ENCODE data around the gene SCFD1. TPM values are rescaled to one million over a fixed set of nuclear protein-coding genes. Genes with fewer than 3 reads are reported as not detected.
"Not testable (repeated sequence)": the region's sequence is repeated elsewhere in the genome, so short reads cannot be mapped to it uniquely, and the experiment has no call there.

Gene SCFD1
- total RNA-seq, 1 experiment from 2014 or later: 69.6 TPM

DNA sequence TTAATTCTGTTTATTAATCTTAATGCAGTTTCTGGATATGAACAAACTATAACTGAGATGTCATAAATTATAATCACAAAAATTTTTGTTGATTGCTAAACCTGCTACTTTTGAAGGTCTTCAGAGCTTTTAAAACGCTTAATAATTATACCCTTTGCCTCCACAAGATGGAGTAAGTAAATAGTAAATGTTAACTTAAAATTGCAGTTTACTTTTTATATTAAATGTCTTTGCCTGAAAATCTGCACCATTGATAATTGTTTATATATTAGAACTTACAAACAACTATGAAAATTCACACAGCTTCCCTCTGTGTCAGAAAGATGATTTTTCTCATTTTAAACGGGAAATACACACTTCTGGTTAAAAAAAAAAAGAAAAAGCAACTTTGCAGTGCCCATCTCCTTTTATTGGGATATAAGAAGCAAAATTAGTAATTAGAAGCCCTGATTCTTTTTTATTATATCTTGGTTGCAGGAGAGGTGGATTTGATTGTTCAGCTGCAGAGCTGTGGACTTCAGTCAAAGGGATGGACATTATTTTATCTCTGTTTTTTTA, 35.6 kb downstream of the SCFD1 start:
- peaks cover 60% of the 10 kb centered on the region for H3K36me3 ChIP-seq
- H3K27me3 ChIP-seq (replicated peaks): no peaks in the 10 kb centered on the region
- no peak for DNase-seq (ENCODE audit: low read depth in 1 of 2, low spot score in 2 of 2)
- H3K4me1 ChIP-seq (replicated peaks): no peaks in the 10 kb centered on the region
- no peak overlapping the region for H3K4me3 ChIP-seq
- no peaks in the 10 kb centered on the region for H3K9me3 ChIP-seq (replicated peaks)
- no peak overlapping the region for H3K27ac ChIP-seq

DNA sequence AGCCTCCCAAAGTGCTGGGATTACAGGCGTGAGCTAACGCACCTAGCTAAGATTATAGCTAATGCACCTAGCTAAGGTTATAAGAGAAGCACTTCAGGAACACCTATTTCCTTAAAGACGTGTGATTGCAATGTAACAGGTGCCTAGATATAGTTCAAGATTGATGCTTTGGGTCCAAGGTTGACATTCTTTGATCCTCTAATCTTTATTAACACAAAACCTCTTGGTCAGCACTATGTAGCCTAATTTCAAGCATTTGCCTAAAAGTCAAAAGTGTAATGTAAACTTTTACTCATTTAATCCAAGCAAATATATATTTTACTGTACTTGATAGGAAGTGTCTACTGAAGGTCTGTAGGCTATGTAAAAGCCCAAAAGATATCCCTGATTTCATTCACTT, 36.5 kb downstream of the SCFD1 start:
- Histone ChIP-seq H3K27ac (no peak overlapping the region), H3K36me3 (peaks cover 56% of the 10 kb centered on the region), H3K4me1 (replicated peaks) (no peaks in the 10 kb centered on the region), H3K4me3 (no peak overlapping the region), H3K27me3 (replicated peaks) (no peaks in the 10 kb centered on the region), H3K9me3 (replicated peaks) (no peaks in the 10 kb centered on the region)
- DNase-seq (ENCODE audit: low read depth in 1 of 2, low spot score in 2 of 2): no peak

DNA sequence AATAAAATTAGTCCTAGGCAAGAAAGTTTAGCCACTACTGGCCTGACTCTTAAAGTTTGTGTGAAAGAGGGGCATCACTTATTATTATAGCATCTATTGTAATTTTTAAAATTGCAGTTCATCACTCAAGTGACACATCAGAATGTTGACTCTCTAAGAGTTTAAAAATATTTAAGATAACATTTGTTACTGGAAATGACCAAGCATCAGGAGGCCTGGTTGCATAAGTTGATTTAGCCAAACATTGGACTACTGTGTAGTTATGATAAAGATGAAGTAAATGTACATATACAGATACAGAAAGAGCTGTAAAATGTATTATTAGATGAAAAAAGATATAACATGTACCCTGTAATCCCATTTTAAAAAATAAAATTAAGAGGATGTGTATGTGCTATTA, 47.5 kb downstream of the SCFD1 start:
- Histone ChIP-seq H3K27ac (no peak overlapping the region), H3K4me3 (no peak overlapping the region), H3K9me3 (replicated peaks) (no peaks in the 10 kb centered on the region), H3K4me1 (replicated peaks) (no peaks in the 10 kb centered on the region), H3K36me3 (peaks cover 28% of the 10 kb centered on the region), H3K27me3 (replicated peaks) (no peaks in the 10 kb centered on the region)
- DNase-seq (ENCODE audit: low read depth in 1 of 2, low spot score in 2 of 2): no peak

DNA sequence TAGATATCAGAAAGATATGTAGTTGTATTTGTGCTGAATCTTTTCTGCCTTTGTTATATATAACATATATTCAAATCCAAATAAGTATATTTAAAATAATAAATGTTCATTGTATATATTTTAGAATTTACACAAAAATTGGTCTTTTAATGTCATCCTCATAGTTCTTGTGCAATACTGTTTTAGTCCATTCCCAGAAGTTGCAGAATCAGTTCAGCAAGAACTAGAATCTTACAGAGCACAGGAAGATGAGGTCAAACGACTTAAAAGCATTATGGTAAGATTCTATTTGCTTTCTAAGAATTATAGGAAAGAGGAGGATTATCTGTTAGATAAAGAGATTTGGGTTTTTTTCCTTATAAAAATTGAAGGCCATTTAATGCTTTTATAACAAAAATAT, 51.0 kb downstream of the SCFD1 start:
- Histone ChIP-seq H3K9me3 (replicated peaks) (no peaks in the 10 kb centered on the region), H3K36me3 (peaks cover 42% of the 10 kb centered on the region), H3K4me1 (replicated peaks) (no peaks in the 10 kb centered on the region), H3K4me3 (no peak overlapping the region), H3K27ac (no peak overlapping the region), H3K27me3 (replicated peaks) (no peaks in the 10 kb centered on the region)
- no peak for DNase-seq (ENCODE audit: low read depth in 1 of 2, low spot score in 2 of 2)

DNA sequence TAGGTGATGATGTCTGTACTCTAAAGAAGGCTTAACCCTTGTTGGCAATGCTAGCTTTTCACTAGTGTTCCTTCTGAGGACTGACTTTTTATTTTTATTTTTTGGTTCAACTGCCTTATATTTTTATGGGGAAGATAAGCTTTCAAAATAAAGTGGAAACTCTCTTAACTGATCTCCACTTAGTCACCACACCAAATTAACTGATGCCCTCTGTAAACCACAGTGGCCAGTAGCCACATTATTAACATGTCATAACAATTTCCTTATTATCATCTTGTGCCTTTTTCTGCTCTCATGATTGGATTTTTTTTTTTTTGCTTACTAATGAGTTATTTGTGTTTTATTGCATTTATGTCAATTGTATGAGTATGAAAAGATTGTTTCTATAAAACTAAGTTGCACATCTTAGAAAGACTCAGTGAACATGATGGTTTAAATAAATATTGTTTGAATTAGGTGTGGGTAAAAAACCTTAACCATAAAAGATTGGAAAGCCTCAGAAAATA, 56.9 kb downstream of the SCFD1 start:
- H3K36me3 ChIP-seq: peaks cover 55% of the 10 kb centered on the region
- H3K27ac ChIP-seq: no peak overlapping the region
- H3K4me1 ChIP-seq (replicated peaks): no peaks in the 10 kb centered on the region
- no peaks in the 10 kb centered on the region for H3K9me3 ChIP-seq (replicated peaks)
- no peaks in the 10 kb centered on the region for H3K27me3 ChIP-seq (replicated peaks)
- H3K4me3 ChIP-seq: no peak overlapping the region
- DNase-seq (ENCODE audit: low read depth in 1 of 2, low spot score in 2 of 2): no peak

DNA sequence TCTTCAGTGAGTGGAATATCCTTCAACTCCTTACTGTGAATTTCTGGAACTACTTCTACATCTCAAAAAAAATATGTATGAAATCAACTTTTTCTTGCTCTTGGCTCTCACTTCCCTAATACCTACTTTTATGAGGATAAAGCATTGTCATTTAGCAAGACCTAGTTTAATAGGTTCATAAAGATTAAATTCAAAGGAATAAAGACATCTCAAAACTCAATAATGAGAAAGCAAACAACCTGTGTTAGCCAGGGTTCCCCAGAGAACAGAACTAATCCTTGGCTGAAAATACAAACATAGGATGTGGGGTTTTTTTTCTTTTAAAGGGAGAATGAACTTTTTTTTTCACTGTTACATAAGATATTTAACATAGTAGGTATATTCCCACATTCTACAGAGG, 57.9 kb downstream of the SCFD1 start:
- DNase-seq (ENCODE audit: low read depth in 1 of 2, low spot score in 2 of 2): no peak
- H3K4me1 ChIP-seq (replicated peaks): no peaks in the 10 kb centered on the region
- H3K9me3 ChIP-seq (replicated peaks): no peaks in the 10 kb centered on the region
- no peaks in the 10 kb centered on the region for H3K27me3 ChIP-seq (replicated peaks)
- H3K4me3 ChIP-seq: no peak overlapping the region
- H3K36me3 ChIP-seq: peaks cover 51% of the 10 kb centered on the region
- H3K27ac ChIP-seq: no peak overlapping the region

DNA sequence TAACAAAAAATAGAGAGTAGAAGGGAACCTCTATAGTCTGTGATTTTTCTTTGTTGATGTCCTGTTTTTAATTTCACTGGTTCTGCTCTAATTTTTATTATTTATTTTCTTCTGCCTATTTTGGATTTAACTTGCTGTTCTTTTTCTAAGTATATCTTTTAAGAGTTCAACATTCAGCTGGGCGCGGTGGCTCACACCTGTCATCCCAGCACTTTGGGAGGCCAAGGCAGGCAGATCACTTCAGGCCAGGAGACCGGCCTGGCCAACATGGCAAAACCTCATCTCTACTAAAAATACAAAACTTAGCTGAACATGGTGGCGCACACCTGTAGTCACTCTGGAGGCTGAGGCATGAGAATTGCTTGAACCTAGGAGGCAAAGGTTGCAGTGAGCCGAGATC, 58.7 kb downstream of the SCFD1 start:
- H3K27ac ChIP-seq; DNase-seq (ENCODE audit: low read depth in 1 of 2, low spot score in 2 of 2); H3K9me3 ChIP-seq (replicated peaks); H3K4me3 ChIP-seq; H3K27me3 ChIP-seq (replicated peaks); H3K4me1 ChIP-seq (replicated peaks): not testable (repeated sequence)
- peaks cover 44% of the 10 kb centered on the region for H3K36me3 ChIP-seq

DNA sequence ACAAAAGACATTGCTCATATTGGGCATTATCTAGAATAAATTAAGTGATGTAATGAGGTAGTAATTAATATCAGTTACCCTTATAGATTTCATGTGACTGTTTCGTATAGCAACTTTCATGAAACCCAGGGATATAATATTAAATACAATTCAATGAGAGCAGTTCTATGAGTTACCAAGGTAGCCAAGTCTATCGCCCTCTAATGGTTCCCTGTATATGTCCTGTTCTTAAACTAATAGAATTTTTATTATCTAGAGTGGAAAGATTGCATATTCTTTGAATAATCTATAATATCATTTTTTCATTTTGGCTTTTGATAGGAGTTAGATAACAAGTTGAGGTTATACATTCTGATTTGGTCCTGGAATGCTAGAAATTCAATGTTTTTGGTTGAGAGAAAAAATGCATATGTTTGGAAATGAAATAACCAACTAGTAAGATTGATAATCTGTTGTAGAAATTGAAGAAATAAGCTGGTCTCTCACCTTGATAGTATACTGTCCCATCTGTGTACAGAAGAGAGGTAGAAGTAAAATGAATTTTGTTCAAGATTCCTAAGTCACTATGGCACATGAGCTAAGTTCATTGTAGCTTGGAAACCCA, 59.7 kb downstream of the SCFD1 start:
- H3K27me3 ChIP-seq (replicated peaks): no peaks in the 10 kb centered on the region
- DNase-seq (ENCODE audit: low read depth in 1 of 2, low spot score in 2 of 2): no peak
- no peaks in the 10 kb centered on the region for H3K4me1 ChIP-seq (replicated peaks)
- peaks cover 37% of the 10 kb centered on the region for H3K36me3 ChIP-seq
- no peak overlapping the region for H3K27ac ChIP-seq
- no peak overlapping the region for H3K4me3 ChIP-seq
- no peaks in the 10 kb centered on the region for H3K9me3 ChIP-seq (replicated peaks)

DNA sequence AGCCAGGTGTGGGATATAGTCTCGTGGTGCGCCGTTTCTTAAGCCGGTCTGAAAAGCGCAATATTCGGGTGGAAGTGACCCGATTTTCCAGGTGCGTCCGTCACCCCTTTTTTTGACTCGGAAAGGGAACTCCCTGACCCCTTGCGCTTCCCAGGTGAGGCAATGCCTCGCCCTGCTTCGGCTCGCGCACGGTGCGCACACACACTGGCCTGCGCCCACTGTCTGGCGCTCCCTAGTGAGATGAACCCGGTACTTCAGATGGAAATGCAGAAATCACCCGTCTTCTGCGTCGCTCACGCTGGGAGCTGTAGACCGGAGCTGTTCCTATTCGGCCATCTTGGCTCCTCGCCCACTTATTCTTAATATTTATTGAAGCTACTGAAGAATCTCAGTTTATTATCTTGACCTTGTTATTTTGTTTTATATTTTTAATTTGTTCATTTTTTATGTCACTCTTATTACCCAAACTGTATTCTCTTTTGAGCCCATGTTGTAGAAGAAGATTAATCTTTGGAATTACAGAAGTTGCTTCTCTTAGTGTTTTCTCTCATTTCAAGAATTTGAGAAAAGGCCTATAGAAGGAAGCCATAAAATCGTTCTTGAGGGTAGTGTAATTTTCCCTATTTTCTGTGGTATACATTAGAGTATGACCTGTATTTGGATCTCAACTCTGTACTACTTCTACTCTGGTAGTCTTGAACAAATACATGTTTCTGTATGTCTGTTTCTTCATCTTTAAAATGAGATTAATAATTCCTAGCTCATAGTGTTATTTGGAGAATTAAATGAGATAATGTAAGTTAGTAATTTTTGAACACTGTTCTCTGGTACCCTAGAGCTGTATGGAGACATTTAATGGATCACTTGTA, 68.6 kb downstream of the SCFD1 start:
- not testable (repeated sequence) for H3K9me3 ChIP-seq (replicated peaks); H3K4me1 ChIP-seq (replicated peaks); H3K4me3 ChIP-seq; H3K27me3 ChIP-seq (replicated peaks); H3K27ac ChIP-seq; DNase-seq (ENCODE audit: low read depth in 1 of 2, low spot score in 2 of 2)
- peaks cover 10% of the 10 kb centered on the region for H3K36me3 ChIP-seq

DNA sequence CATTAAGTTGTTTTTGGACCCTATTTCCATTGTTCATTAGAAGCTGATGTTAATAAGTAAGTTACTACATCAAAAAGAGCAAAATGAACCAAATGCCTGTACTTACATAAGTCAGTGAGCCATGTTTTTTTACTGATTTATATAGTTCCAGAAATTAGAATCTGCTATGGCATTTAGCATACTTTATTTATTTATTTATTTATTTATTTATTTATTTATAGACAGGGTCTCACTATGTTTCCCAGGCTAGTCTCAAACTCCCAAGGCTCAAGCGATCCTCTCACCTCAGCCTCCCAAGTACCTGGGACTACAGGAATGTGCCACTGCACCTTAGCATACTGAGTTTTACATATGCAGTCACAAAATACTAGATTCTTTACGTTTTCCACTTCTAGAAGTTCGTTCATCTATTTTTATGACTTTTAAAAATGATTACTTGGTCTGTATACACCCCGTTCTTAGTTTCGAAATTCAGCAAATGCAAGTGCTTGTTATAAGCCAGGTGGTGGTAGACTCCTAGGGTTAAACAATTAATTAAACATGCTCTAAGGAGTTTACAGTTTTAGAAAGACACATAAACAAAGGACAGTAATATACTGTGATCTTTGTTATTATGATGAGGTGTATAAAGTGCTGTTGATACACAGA, 69.8 kb downstream of the SCFD1 start:
- Histone ChIP-seq H3K4me1 (replicated peaks) (no peaks in the 10 kb centered on the region), H3K4me3 (no peak overlapping the region), H3K27me3 (replicated peaks) (no peaks in the 10 kb centered on the region), H3K9me3 (replicated peaks) (no peaks in the 10 kb centered on the region), H3K27ac (no peak overlapping the region), H3K36me3 (peaks cover 11% of the 10 kb centered on the region)
- no peak for DNase-seq (ENCODE audit: low read depth in 1 of 2, low spot score in 2 of 2)

DNA sequence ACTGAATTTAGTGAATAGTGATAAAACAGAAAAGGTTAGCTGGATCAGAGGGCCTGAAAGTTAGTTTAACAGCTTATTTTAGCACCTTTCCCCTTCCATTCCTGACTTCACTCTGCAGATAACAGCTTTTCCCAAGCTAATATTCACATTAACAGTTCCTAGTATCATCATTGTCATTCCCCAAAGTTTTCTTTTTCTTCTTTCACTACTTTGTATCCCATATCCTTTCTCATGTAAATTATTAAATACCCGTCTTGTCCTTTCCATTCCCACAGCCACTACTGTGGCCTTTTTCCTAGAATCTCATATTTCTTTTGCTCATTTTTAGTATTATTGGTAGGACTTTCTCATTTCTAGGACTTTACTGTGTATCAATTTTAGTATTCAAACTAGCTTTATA, 70.5 kb downstream of the SCFD1 start:
- no peak overlapping the region for H3K4me3 ChIP-seq
- H3K27me3 ChIP-seq (replicated peaks): no peaks in the 10 kb centered on the region
- no peak for DNase-seq (ENCODE audit: low read depth in 1 of 2, low spot score in 2 of 2)
- no peaks in the 10 kb centered on the region for H3K9me3 ChIP-seq (replicated peaks)
- no peaks in the 10 kb centered on the region for H3K4me1 ChIP-seq (replicated peaks)
- H3K27ac ChIP-seq: no peak overlapping the region
- H3K36me3 ChIP-seq: peaks cover 17% of the 10 kb centered on the region

DNA sequence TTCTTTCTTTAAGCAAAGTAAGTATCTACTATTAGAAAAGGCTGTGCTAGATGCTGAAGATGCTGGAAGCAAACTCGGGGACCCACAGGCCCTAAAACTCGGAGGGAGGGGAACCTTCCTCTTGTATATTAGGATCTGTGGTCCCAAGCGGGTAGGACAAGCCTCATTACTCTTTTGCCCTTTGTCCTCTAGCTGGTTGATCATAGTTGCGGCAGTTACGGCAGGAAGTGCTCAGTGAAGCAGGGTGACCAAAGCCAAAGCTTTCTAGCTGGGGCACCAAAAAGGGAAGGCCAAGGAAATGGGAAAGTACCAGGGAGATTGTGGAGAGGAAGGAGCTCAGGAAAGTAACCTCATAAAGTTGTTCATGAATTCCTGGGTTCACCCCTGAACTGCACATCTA, 76.3 kb downstream of the SCFD1 start:
- Histone ChIP-seq H3K9me3 (replicated peaks) (no peaks in the 10 kb centered on the region), H3K36me3 (peaks cover 32% of the 10 kb centered on the region), H3K27me3 (replicated peaks) (no peaks in the 10 kb centered on the region), H3K4me1 (replicated peaks) (no peaks in the 10 kb centered on the region), H3K4me3 (no peak overlapping the region), H3K27ac (no peak overlapping the region)
- no peak for DNase-seq (ENCODE audit: low read depth in 1 of 2, low spot score in 2 of 2)

DNA sequence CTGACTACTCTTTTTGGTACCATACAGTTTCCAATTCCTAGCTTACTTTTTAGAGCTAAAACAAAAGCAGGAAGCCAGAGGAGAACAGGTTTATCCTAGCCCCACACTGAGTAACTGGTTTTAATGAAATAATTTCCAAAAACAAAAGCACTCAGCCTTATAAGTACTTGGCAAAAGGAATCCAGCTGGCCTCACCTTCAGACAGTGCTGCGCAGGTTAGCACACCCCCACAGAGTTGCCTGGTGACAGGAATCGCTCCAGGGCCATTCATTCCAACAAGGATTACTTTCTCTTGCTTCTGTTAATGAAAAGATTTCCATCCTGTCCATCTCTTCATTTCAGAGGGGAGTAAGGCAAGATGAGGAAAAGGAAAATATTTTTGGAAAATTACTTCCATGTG, 84.6 kb downstream of the SCFD1 start:
- no peaks in the 10 kb centered on the region for H3K4me1 ChIP-seq (replicated peaks)
- H3K27ac ChIP-seq: no peak overlapping the region
- no peak overlapping the region for H3K4me3 ChIP-seq
- H3K9me3 ChIP-seq (replicated peaks): no peaks in the 10 kb centered on the region
- H3K27me3 ChIP-seq (replicated peaks): no peaks in the 10 kb centered on the region
- DNase-seq (ENCODE audit: low read depth in 1 of 2, low spot score in 2 of 2): no peak
- peaks cover 26% of the 10 kb centered on the region for H3K36me3 ChIP-seq

DNA sequence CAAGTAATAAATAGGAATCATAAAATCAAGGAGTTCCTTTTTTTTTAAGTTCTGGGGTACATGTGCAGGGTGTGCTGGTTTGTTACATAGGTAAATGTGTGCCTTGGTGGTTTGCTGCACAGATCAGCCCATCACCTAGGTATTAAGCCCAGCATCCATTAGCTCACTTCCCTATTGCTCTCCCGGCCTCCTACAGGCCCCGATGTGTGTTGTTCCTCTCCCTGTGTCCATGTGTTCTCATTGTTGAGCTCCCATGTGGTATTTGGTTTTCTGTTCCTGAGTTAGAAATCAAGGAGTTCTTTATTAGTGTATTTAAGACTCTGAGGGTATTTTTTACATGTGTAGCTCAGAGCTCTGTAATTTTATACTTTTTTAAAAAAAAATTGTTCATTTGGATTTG, 86.0 kb downstream of the SCFD1 start:
- no peak overlapping the region for H3K27ac ChIP-seq
- no peaks in the 10 kb centered on the region for H3K27me3 ChIP-seq (replicated peaks)
- H3K9me3 ChIP-seq (replicated peaks): no peaks in the 10 kb centered on the region
- H3K36me3 ChIP-seq: peaks cover 20% of the 10 kb centered on the region
- no peaks in the 10 kb centered on the region for H3K4me1 ChIP-seq (replicated peaks)
- no peak for DNase-seq (ENCODE audit: low read depth in 1 of 2, low spot score in 2 of 2)
- H3K4me3 ChIP-seq: no peak overlapping the region

All from SJSA1 (cell line).